B cell (primary cell): ENCODE results near the gene PDE10A. TPM values are rescaled to one million over a fixed set of nuclear protein-coding genes. Genes with fewer than 3 reads are reported as not detected.

Source experiments
- ATAC-seq: fragments of 200-7000 bp; cut with Tn5 transposase; one replicate; pipeline ENCODE4 v1.10.0; 2021; ENCODE audit warnings: low read depth, mild to moderate bottlenecking, moderate number of reproducible peaks, moderate library complexity
- CTCF ChIA-PET: fragments of 350-600 bp; sonication (Branson Sonifier 250); formaldehyde crosslinking; loops from one replicate; lab custom pipeline; 2021; ENCODE audit warnings: antibody characterized with exemption, inconsistent platforms; lab: Charles Lee
- POLR2A ChIA-PET: fragments of 350-600 bp; sonication (Branson Sonifier 250); formaldehyde crosslinking; loops from one replicate; lab custom pipeline; 2021; ENCODE audit warnings: antibody characterized with exemption; lab: Charles Lee
- DNase-seq: peaks from one replicate; pipeline ENCODE4 v3.0.0; 2013
- H2AFZ ChIP-seq: 2 replicates; pipeline ENCODE4 v1.6.1; 2012; ENCODE audit warnings: mild to moderate bottlenecking, low read depth, low read length; ENCODE audit not compliant: insufficient read depth, poor library complexity, severe bottlenecking
- H3K27ac ChIP-seq, 2 donors: 1 replicate in 1 of 2; 2 replicates in 1 of 2; pipeline ENCODE4 v1.5.1; 2012 to 2013; ENCODE audit warnings: low read length in 2 of 2, mild to moderate bottlenecking in 2 of 2, moderate library complexity in 1 of 2
- H3K27me3 ChIP-seq, 4 experiments: fragments of 200-600 bp in 1 of 4; sonication (generic) in 1 of 4; replicated peaks in 1 of 4; 1 replicate in 2 of 4; 2 replicates in 2 of 4; pipeline versions ENCODE4 v1.6.1 to v1.7.0; 2013 to 2016; ENCODE audit warnings: low read length in 3 of 4, mild to moderate bottlenecking in 2 of 4, mixed read lengths in 1 of 4, moderate library complexity in 1 of 4; ENCODE audit not compliant: insufficient read depth in 4 of 4, control insufficient read depth in 3 of 4; ENCODE audit errors: control extremely low read depth in 1 of 4
- H3K36me3 ChIP-seq, 2 experiments: replicated peaks in 1 of 2; 1 replicate in 1 of 2; 2 replicates in 1 of 2; pipeline versions ENCODE4 v1.6.1 to v1.7.1; 2013; ENCODE audit warnings: low read length in 1 of 2; ENCODE audit not compliant: insufficient read depth in 2 of 2, control insufficient read depth in 1 of 2; ENCODE audit errors: control extremely low read depth in 1 of 2, extremely low read depth in 1 of 2
- H3K4me1 ChIP-seq, 2 donors: fragments of 200-600 bp in 1 of 2; sonication (generic) in 1 of 2; 1 replicate in 1 of 2; 2 replicates in 1 of 2; pipeline versions ENCODE4 v1.5.1 to v1.6.1; 2013 to 2017; ENCODE audit warnings: low read length in 2 of 2; ENCODE audit not compliant: control insufficient read depth in 2 of 2, insufficient read depth in 2 of 2
- H3K4me2 ChIP-seq: replicated peaks from 2 replicates; pipeline ENCODE3; 2012; ENCODE audit warnings: mild to moderate bottlenecking, low read depth, low read length; ENCODE audit not compliant: poor library complexity, severe bottlenecking
- H3K4me3 ChIP-seq, 5 experiments: fragments of 200-600 bp in 1 of 5; sonication (generic) in 1 of 5; 1 replicate in 3 of 5; 2 replicates in 2 of 5; pipeline versions ENCODE4 v1.5.1 to v1.7.0; 2011 to 2016; ENCODE audit warnings: low read length in 4 of 5, mild to moderate bottlenecking in 4 of 5, low read depth in 2 of 5, control low read depth in 1 of 5, moderate library complexity in 1 of 5; ENCODE audit not compliant: insufficient read depth in 1 of 5; ENCODE audit errors: control extremely low read depth in 1 of 5, extremely low read depth in 1 of 5
- H3K79me2 ChIP-seq: fragments of 200-600 bp; sonication (generic); one replicate; pipeline ENCODE4 v1.6.0; 2016; ENCODE audit warnings: low read length; ENCODE audit not compliant: control insufficient read depth, insufficient read depth
- H3K9ac ChIP-seq: fragments of 200-600 bp; sonication (generic); 2 replicates; pipeline ENCODE4 v1.6.1; 2017; ENCODE audit warnings: mild to moderate bottlenecking, low read length, moderate library complexity
- H3K9me3 ChIP-seq, 3 donors: one replicate each; pipeline versions ENCODE4 v1.6.1 to v1.7.1; 2013; ENCODE audit warnings: low read length in 2 of 3; ENCODE audit not compliant: control insufficient read depth in 2 of 3, insufficient read depth in 1 of 3; ENCODE audit errors: control extremely low read depth in 1 of 3
- H4K20me1 ChIP-seq: 2 replicates; pipeline ENCODE4 v1.6.0; 2012; ENCODE audit warnings: mild to moderate bottlenecking, low read length; ENCODE audit not compliant: insufficient read depth, control insufficient read depth, poor library complexity, severe bottlenecking
- H3K27ac Mint-ChIP-seq: one replicate; pipeline ENCODE4 v1.8.0; 2021; ENCODE audit warnings: mixed read lengths
- H3K27me3 Mint-ChIP-seq: one replicate; pipeline ENCODE4 v1.8.0; 2021; ENCODE audit warnings: mixed read lengths
- H3K4me1 Mint-ChIP-seq: one replicate; pipeline ENCODE4 v1.8.0; 2021; ENCODE audit warnings: mixed read lengths
- H3K4me3 Mint-ChIP-seq: one replicate; pipeline ENCODE4 v1.8.0; 2021; ENCODE audit warnings: mixed read lengths
- H3K9me3 Mint-ChIP-seq: one replicate; pipeline ENCODE4 v1.8.0; 2022; ENCODE audit warnings: mixed read lengths; ENCODE audit not compliant: insufficient read depth
- EZH2 ChIP-seq: IDR thresholded peaks from 2 replicates; pipeline ENCODE4 v1.6.1; 2012; ENCODE audit warnings: borderline replicate concordance, low read depth, mild to moderate bottlenecking, moderate library complexity, low read length; ENCODE audit not compliant: insufficient read depth, poor library complexity, severe bottlenecking
- WGBS: methylation state at CpG from one replicate; pipeline ENCODE4 v1.1.5; 2013; ENCODE audit warnings: missing lambda C conversion rate; ENCODE audit not compliant: insufficient coverage; 5-methylcytosine and 5-hydroxymethylcytosine counted together
- intact Hi-C: fragments of 100-400 bp; cut with micrococcal nuclease; formaldehyde crosslinking; loops from one replicate; pipeline ENCODE4 v1.10.0; 2022
- polyA plus RNA-seq: library from polyadenylated mRNA; depleted of rRNA; stranded (reverse); fragments of >200 nt; gene quantifications from 2 replicates; pipeline ENCODE4 v1.2.3, GENCODE V29; 2012
- total RNA-seq, 2 donors: library from RNA; stranded (reverse); fragments of 120-200 nt in 1 of 2; gene quantifications; 1 replicate in 1 of 2; 2 replicates in 1 of 2; pipeline versions ENCODE4 v1.2.3 to v1.2.4, GENCODE V29; 2013 to 2022
- TF ChIP-seq, protein P1 (sequence below): fragments of 200-600 bp; IDR thresholded peaks from one replicate; pipeline ENCODE4 v1.8.0; 2022; ENCODE audit warnings: antibody characterized with exemption, mild to moderate bottlenecking

Gene PDE10A
- total and polyA plus RNA-seq, 2 donors (not counting 1 experiment from before 2014, with no cell fraction given), result not detected

DNA sequence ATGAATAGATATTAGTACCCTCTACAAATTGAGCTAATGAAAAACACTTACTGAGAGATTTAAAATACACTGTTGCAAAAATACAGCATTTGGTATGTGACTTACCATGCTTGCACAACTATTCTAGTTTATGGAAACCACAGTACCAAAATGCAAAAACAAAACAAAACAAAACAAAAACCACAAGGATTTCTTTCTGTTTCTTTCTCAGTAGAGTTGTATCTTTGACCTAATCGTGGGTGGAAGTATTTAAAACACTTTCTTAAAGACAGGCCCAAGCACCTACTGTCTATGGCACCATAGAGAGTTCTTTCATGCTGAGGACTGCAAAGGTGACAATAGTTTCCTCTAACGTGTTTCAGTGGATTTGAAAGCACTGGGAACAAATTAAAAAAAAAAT is 258.3 kb downstream of the PDE10A start:
- CTCF ChIA-PET, result no interaction called here
- no peak overlapping the region for H3K27ac Mint-ChIP-seq
- DNase-seq, result no peak
- no peak for ATAC-seq
- intact Hi-C loops, result no loop called here
- H2AFZ ChIP-seq, result no peak overlapping the region
- H3K9me3 Mint-ChIP-seq, result peaks cover 3% of the 10 kb centered on the region
- H3K27me3 Mint-ChIP-seq, result no peaks in the 10 kb centered on the region
- H4K20me1 ChIP-seq, result no peaks in the 10 kb centered on the region
- no peak overlapping the region for H3K9ac ChIP-seq
- POLR2A ChIA-PET, result no interaction called here
- TF ChIP-seq EZH2, result no peak
- TF ChIP-seq, protein P1, sequence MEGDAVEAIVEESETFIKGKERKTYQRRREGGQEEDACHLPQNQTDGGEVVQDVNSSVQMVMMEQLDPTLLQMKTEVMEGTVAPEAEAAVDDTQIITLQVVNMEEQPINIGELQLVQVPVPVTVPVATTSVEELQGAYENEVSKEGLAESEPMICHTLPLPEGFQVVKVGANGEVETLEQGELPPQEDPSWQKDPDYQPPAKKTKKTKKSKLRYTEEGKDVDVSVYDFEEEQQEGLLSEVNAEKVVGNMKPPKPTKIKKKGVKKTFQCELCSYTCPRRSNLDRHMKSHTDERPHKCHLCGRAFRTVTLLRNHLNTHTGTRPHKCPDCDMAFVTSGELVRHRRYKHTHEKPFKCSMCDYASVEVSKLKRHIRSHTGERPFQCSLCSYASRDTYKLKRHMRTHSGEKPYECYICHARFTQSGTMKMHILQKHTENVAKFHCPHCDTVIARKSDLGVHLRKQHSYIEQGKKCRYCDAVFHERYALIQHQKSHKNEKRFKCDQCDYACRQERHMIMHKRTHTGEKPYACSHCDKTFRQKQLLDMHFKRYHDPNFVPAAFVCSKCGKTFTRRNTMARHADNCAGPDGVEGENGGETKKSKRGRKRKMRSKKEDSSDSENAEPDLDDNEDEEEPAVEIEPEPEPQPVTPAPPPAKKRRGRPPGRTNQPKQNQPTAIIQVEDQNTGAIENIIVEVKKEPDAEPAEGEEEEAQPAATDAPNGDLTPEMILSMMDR, result no peak
- H3K4me1 Mint-ChIP-seq, result no peaks in the 10 kb centered on the region
- H3K9me3 ChIP-seq, result peaks cover 0 to 5% (median 0%) of the 10 kb centered on the region in 3 donors
- no peak overlapping the region for H3K4me3 ChIP-seq
- H3K4me3 Mint-ChIP-seq, result no peak overlapping the region
- H3K4me2 ChIP-seq, result no peak overlapping the region
- no peaks in the 10 kb centered on the region for H3K4me1 ChIP-seq
- no peaks in the 10 kb centered on the region for H3K36me3 ChIP-seq
- 56% methylated on average over 1 of the region's 2 CpGs for WGBS
- no peak overlapping the region for H3K27ac ChIP-seq
- H3K27me3 ChIP-seq, result no peaks in the 10 kb centered on the region
- H3K79me2 ChIP-seq, result no peaks in the 10 kb centered on the region

DNA sequence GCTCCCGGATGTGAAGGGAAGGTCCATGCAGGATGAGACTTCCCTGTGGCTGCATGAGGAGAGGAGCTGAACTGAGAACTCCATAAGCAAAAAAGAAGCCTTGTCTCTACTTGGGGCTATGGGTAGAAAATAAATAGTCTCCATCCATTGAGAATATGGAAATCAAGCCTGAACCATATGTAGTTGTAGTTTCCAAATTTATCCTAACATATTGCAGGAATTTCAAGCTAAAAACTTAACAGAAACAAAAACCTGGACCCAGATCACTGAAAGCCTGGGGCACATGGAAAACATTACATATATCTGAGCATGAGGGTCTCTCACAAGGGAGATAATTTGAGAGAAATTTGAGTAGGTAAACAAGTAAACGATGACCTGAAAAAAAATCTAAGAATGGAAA is 258.7 kb downstream of the PDE10A start:
- no peaks in the 10 kb centered on the region for H3K27me3 Mint-ChIP-seq
- ATAC-seq (no peak), DNase-seq (no peak)
- CTCF ChIA-PET, result no interaction called here
- H3K4me3 ChIP-seq, result no peak overlapping the region
- peaks cover 3% of the 10 kb centered on the region for H3K9me3 Mint-ChIP-seq
- no peaks in the 10 kb centered on the region for H3K79me2 ChIP-seq
- no peak overlapping the region for H3K9ac ChIP-seq
- WGBS, result 100% methylated on average over 1 of the region's 2 CpGs
- H2AFZ ChIP-seq, result no peak overlapping the region
- H3K4me2 ChIP-seq, result no peak overlapping the region
- H3K9me3 ChIP-seq, result peaks cover 0 to 3% (median 0%) of the 10 kb centered on the region in 3 donors
- no peaks in the 10 kb centered on the region for H4K20me1 ChIP-seq
- H3K36me3 ChIP-seq, result no peaks in the 10 kb centered on the region
- POLR2A ChIA-PET, result no interaction called here
- no peaks in the 10 kb centered on the region for H3K4me1 ChIP-seq
- TF ChIP-seq, protein P1, result no peak
- no peak for TF ChIP-seq EZH2
- no peak overlapping the region for H3K27ac ChIP-seq
- no peaks in the 10 kb centered on the region for H3K4me1 Mint-ChIP-seq
- no peak overlapping the region for H3K4me3 Mint-ChIP-seq
- no peaks in the 10 kb centered on the region for H3K27me3 ChIP-seq
- H3K27ac Mint-ChIP-seq, result no peak overlapping the region
- intact Hi-C loops, result no loop called here
